ENCODE results near the gene DRD1.

- peak in 2 of 6 experiments; percentile 6 to 7 for TF ChIP-seq CTCF (IDR thresholded peaks at IDR 0.05)
- TF ChIP-seq POLR2A (IDR thresholded peaks at IDR 0.05), result no peak
- TF ChIP-seq POLR2AphosphoS5 (IDR thresholded peaks at IDR 0.05), result no peak
- no peak for TF ChIP-seq EP300 (IDR thresholded peaks at IDR 0.05)
These were observed 16.1 kb upstream of the DRD1 start for GRCh38 chr5:175460126-175460525.

Measured in upper lobe of left lung (tissue), 4 donors.